Measurements from ENCODE around the gene WSCD2. TPM values are rescaled to one million over a fixed set of nuclear protein-coding genes. Genes with fewer than 3 reads are reported as not detected.

WSCD2 gene
- polyA plus RNA-seq, 1 donor (not counting 4 experiments of a cell fraction or from before 2014, with no cell fraction given): not detected

DNA sequence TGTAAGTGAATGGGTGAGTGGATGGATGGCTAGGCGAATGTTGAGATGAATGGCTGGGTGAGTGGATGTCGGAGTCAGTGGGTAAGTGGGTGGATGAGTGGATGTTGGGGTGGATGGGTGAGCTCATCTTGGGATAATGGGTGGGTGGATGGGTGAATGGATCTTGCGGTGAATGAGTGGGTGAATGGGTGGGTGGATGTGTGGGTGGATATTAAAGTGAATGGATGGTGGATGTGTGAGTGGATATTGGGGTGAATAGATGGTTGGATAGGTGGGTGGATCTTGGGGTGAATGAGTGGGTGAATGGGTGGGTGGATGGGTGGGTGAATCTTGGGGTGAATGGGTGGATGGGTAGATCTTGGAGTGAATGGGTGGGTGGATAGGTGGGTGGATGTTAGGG, 158.1 kb downstream of the WSCD2 start:
- Histone ChIP-seq H4K20me1 (ENCODE audit: control insufficient read depth, extremely low read depth, insufficient read depth, low read length) (no peaks in the 10 kb centered on the region), H3K36me3 (ENCODE audit: control insufficient read depth in 2 of 2, extremely low read depth in 1 of 2, insufficient read depth in 2 of 2, low read length in 2 of 2) (no peaks in the 10 kb centered on the region), H3K9ac (ENCODE audit: control insufficient read depth, extremely low read depth, insufficient read depth, low read length) (no peak overlapping the region), H3K4me2 (ENCODE audit: control insufficient read depth, extremely low read depth, insufficient read depth, low read depth, low read length) (no peak overlapping the region), H3K27ac (ENCODE audit: control insufficient read depth, insufficient read depth, low read length) (no peak overlapping the region), H3K9me1 (ENCODE audit: control insufficient read depth, extremely low read depth, insufficient read depth, low read length) (no peaks in the 10 kb centered on the region), H3K4me1 (ENCODE audit: control insufficient read depth, extremely low read depth, insufficient read depth, low read length) (no peaks in the 10 kb centered on the region), H3K4me3 (ENCODE audit: control insufficient read depth in 2 of 3, extremely low read depth in 1 of 3, insufficient read depth in 2 of 3, low read depth in 1 of 3, low read length in 3 of 3) (no peak overlapping the region), H3K9me3 (ENCODE audit: control insufficient read depth, low read depth, low read length) (no peaks in the 10 kb centered on the region), H2AFZ (ENCODE audit: control insufficient read depth, low read length) (no peak overlapping the region), H3K27me3 (ENCODE audit: control insufficient read depth, extremely low read depth, insufficient read depth, low read length) (no peaks in the 10 kb centered on the region), H3K79me2 (ENCODE audit: control insufficient read depth, insufficient read depth, low read length) (no peaks in the 10 kb centered on the region)
- TF ChIP-seq EZH2 (IDR thresholded peaks at IDR 0.05; ENCODE audit: low read length): no peak
- TF ChIP-seq, protein P1, sequence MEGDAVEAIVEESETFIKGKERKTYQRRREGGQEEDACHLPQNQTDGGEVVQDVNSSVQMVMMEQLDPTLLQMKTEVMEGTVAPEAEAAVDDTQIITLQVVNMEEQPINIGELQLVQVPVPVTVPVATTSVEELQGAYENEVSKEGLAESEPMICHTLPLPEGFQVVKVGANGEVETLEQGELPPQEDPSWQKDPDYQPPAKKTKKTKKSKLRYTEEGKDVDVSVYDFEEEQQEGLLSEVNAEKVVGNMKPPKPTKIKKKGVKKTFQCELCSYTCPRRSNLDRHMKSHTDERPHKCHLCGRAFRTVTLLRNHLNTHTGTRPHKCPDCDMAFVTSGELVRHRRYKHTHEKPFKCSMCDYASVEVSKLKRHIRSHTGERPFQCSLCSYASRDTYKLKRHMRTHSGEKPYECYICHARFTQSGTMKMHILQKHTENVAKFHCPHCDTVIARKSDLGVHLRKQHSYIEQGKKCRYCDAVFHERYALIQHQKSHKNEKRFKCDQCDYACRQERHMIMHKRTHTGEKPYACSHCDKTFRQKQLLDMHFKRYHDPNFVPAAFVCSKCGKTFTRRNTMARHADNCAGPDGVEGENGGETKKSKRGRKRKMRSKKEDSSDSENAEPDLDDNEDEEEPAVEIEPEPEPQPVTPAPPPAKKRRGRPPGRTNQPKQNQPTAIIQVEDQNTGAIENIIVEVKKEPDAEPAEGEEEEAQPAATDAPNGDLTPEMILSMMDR (optimal IDR thresholded peaks at IDR 0.05 in 1 of 3, IDR thresholded peaks at IDR 0.05 in 1 of 3, conservative IDR thresholded peaks at IDR 0.05 in 1 of 3; ENCODE audit: extremely low read depth in 1 of 3, insufficient read depth in 2 of 3, low read length in 3 of 3): no peak
- DNase-seq (ENCODE audit: low read depth, low spot score) (no peak), FAIRE-seq (no peak)
- dilution Hi-C loops (cut with MboI; ENCODE audit: extremely low pct_ligation_motif_present, low sequenced_read_pairs): no loop called here

- TF ChIP-seq EZH2 (IDR thresholded peaks at IDR 0.05; ENCODE audit: low read length): no peak
- TF ChIP-seq, protein P1 (optimal IDR thresholded peaks at IDR 0.05 in 1 of 3, IDR thresholded peaks at IDR 0.05 in 1 of 3, conservative IDR thresholded peaks at IDR 0.05 in 1 of 3; ENCODE audit: extremely low read depth in 1 of 3, insufficient read depth in 2 of 3, low read length in 3 of 3): no peak
- no peaks in the 10 kb centered on the region for H3K9me1 ChIP-seq (ENCODE audit: control insufficient read depth, extremely low read depth, insufficient read depth, low read length)
- no peak overlapping the region for H3K27ac ChIP-seq (ENCODE audit: control insufficient read depth, insufficient read depth, low read length)
- no peaks in the 10 kb centered on the region for H3K4me1 ChIP-seq (ENCODE audit: control insufficient read depth, extremely low read depth, insufficient read depth, low read length)
- no peak overlapping the region for H3K4me2 ChIP-seq (ENCODE audit: control insufficient read depth, extremely low read depth, insufficient read depth, low read depth, low read length)
- DNase-seq (ENCODE audit: low read depth, low spot score) (no peak), FAIRE-seq (no peak)
- no peaks in the 10 kb centered on the region for H3K36me3 ChIP-seq (ENCODE audit: control insufficient read depth in 2 of 2, extremely low read depth in 1 of 2, insufficient read depth in 2 of 2, low read length in 2 of 2)
- H4K20me1 ChIP-seq (ENCODE audit: control insufficient read depth, extremely low read depth, insufficient read depth, low read length): no peaks in the 10 kb centered on the region
- no peak overlapping the region for H3K4me3 ChIP-seq (ENCODE audit: control insufficient read depth in 2 of 3, extremely low read depth in 1 of 3, insufficient read depth in 2 of 3, low read depth in 1 of 3, low read length in 3 of 3)
- H3K79me2 ChIP-seq (ENCODE audit: control insufficient read depth, insufficient read depth, low read length): no peaks in the 10 kb centered on the region
- dilution Hi-C loops (cut with MboI; ENCODE audit: extremely low pct_ligation_motif_present, low sequenced_read_pairs): no loop called here
- no peaks in the 10 kb centered on the region for H3K27me3 ChIP-seq (ENCODE audit: control insufficient read depth, extremely low read depth, insufficient read depth, low read length)
- no peaks in the 10 kb centered on the region for H3K9me3 ChIP-seq (ENCODE audit: control insufficient read depth, low read depth, low read length)
- H3K9ac ChIP-seq (ENCODE audit: control insufficient read depth, extremely low read depth, insufficient read depth, low read length): no peak overlapping the region
- no peak overlapping the region for H2AFZ ChIP-seq (ENCODE audit: control insufficient read depth, low read length)
These were observed 160.5 kb downstream of the WSCD2 start for GRCh38 chr12:108289350-108290161.
